Cardiac muscle cell (in vitro differentiated cells and primary cell): Measurements from ENCODE around the gene SAMD8. TPM values are rescaled to one million over a fixed set of nuclear protein-coding genes. Genes with fewer than 3 reads are reported as not detected.
"Not testable (repeated sequence)": the region's sequence is repeated elsewhere in the genome, so short reads cannot be mapped to it uniquely, and the experiment has no call there.

Experiments used
- DNase-seq, 2 donors: peaks; one replicate each; pipeline versions ENCODE4 v3.0.0 to v3.0.0-alpha.2; 2010 to 2017; ENCODE audit warnings: low read depth in 1 of 2, low spot score in 1 of 2
- H3K27ac ChIP-seq: fragments of 200-600 bp; sonication (generic); 2 replicates; pipeline ENCODE4 v1.5.1; 2016
- H3K27me3 ChIP-seq: fragments of 200-600 bp; sonication (generic); 2 replicates; pipeline ENCODE4 v1.6.0; 2016; ENCODE audit warnings: control low read depth
- H3K36me3 ChIP-seq: fragments of 200-600 bp; sonication (generic); 2 replicates; pipeline ENCODE4 v1.5.1; 2016; ENCODE audit warnings: control low read depth
- H3K4me1 ChIP-seq: fragments of 200-600 bp; sonication (generic); 2 replicates; pipeline ENCODE4 v1.8.1; 2017; ENCODE audit warnings: low read depth, mild to moderate bottlenecking, mixed run types
- H3K4me3 ChIP-seq: fragments of 200-600 bp; sonication (generic); 2 replicates; pipeline ENCODE4 v1.5.1; 2016; ENCODE audit warnings: mild to moderate bottlenecking
- H3K9me3 ChIP-seq: fragments of 200-600 bp; sonication (generic); 2 replicates; pipeline ENCODE4 v1.5.1; 2017; ENCODE audit warnings: low read depth, mild to moderate bottlenecking, control low read depth
- polyA plus RNA-seq: library from polyadenylated mRNA; unstranded; fragments of >200 nt; fragmentation: Nextera tagmentation; extraction: Ambion mirVana; gene quantifications from 2 replicates; pipeline ENCODE4 v1.2.1, GENCODE V29; 2016
- total RNA-seq: library from RNA; depleted of rRNA; stranded (reverse); fragments of >200 nt; gene quantifications from 2 replicates; pipeline ENCODE4 v1.2.3, GENCODE V29; 2016
- TF ChIP-seq, protein P1 (sequence below): IDR thresholded peaks from 2 replicates; pipeline ENCODE4 v1.5.1; 2012; ENCODE audit warnings: low read depth, mild to moderate bottlenecking, low read length

SAMD8 gene
- total and polyA plus RNA-seq, 2 experiments from 2014 or later: 9.4 to 15.8 TPM

DNA sequence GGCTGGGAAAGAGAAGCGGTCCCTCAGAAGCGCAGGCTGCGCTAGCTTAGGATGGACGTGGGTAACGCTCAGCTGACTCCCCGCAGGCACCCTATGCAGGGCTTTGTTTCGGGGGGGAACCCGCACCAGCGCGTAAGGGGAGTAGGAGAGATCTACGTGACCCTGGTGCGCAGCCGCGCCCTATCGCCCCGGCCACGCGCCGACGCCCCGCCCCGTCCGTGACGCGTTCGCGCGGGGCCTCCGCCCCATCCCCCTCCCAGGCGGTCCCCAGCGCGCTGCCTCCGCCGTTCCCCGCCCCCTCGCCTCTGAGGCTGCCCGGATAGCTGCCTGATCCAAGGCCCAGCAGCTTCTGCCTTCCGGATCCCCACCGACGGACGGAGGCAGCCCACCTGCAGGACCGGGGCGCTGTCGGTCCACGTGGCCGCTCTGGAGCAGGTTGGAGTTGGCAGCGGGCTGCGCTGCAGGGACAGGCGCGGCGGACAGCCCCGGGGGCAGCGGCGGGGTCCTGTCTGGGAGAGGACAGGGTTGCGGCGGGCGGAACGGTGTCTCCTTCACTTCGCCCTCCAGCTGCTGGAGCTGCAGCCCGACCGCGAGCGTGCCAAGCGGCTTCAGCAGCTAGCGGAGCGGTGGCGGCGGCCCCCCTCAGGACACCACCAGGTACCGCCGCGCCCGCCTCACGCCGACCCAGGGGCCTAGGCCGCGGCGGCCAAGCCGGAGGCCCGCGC is 99.0 kb downstream of the SAMD8 start, which contains the start of gene VDAC2:
Gene VDAC2 (plus strand): TSS at position 515 of the 725 bp plus-strand sequence. CDS start 363 bp downstream, outside the sequence.
- Histone ChIP-seq H3K9me3 (no peaks in the 10 kb centered on the region), H3K36me3 (peaks cover 34% of the 10 kb centered on the region), H3K4me1 (peaks cover 31% of the 10 kb centered on the region), H3K27ac (peak within 1 kb of the TSS; percentile 100), H3K27me3 (no peaks in the 10 kb centered on the region), H3K4me3 (peak within 1 kb of the TSS; percentile 72)
- peak; percentile 92 to 93 for DNase-seq
- TF ChIP-seq, protein P1, sequence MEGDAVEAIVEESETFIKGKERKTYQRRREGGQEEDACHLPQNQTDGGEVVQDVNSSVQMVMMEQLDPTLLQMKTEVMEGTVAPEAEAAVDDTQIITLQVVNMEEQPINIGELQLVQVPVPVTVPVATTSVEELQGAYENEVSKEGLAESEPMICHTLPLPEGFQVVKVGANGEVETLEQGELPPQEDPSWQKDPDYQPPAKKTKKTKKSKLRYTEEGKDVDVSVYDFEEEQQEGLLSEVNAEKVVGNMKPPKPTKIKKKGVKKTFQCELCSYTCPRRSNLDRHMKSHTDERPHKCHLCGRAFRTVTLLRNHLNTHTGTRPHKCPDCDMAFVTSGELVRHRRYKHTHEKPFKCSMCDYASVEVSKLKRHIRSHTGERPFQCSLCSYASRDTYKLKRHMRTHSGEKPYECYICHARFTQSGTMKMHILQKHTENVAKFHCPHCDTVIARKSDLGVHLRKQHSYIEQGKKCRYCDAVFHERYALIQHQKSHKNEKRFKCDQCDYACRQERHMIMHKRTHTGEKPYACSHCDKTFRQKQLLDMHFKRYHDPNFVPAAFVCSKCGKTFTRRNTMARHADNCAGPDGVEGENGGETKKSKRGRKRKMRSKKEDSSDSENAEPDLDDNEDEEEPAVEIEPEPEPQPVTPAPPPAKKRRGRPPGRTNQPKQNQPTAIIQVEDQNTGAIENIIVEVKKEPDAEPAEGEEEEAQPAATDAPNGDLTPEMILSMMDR: no peak

DNA sequence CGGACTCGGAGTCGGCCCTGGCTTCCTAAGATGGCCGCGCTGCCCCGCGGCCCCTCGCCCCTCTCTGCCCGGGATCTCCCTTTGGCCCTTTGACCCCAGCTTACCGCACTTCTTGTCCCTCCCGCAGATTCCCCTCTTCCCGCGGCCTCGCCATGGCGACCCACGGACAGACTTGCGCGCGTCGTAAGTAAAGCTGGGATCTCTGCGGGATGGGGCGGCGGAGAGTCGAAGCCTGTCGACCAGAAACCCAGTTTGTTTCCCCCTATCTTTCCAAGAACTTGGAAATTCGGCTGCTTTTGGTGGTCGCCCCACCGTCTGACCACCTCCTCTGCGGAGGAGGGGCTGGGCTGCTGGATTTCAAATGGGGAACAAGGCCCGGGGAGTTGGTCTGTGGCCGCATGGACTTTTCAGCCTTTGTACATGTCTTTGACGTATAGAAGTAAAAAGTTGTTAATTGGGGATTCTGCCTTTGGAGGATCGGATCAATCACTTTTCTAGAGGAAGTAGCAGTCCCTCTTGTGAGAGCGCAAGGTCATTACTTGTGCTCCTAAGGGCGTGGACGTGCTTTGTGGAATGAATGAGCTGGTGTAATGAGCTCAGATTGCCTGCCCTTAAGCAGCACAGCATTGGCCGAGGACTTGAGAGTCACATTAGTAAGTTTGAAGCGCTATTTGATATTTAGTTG is 99.7 kb downstream of the SAMD8 start:
- Histone ChIP-seq H3K9me3 (no peaks in the 10 kb centered on the region), H3K36me3 (peaks cover 39% of the 10 kb centered on the region)
- DNase-seq: peak; percentile 55 to 58

DNA sequence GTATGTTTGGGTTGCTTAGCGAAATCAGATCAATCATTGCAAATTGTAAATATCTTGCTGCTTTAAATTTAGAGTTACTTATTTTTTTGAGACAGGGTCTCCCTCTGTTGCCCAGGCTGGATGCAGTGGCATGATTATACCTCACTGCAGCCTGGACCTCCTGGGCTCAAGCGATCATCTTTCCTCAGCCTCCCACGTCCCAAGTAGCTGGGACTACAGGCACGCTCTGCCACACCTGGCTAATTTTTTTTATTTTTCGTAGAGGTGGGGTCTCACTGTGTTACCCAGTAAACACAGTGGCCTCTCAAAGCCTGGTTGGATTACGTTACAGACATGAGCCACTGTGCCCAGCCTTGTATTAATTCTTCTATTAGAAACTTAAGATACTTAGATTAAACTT is 100.9 kb downstream of the SAMD8 start:
- Histone ChIP-seq H3K9me3 (no peaks in the 10 kb centered on the region), H3K27me3 (no peaks in the 10 kb centered on the region), H3K27ac (no peak overlapping the region), H3K4me1 (peaks cover 33% of the 10 kb centered on the region), H3K4me3 (peak overlapping the region; percentile 72), H3K36me3 (peaks cover 50% of the 10 kb centered on the region)
- no peak for DNase-seq
- TF ChIP-seq, protein P1: no peak

More for the DNA sequence above, 99.7 kb downstream of the SAMD8 start:
- Histone ChIP-seq H3K27ac (peak overlapping the region; percentile 100), H3K4me1 (peaks cover 31% of the 10 kb centered on the region), H3K4me3 (peak overlapping the region; percentile 72), H3K27me3 (no peaks in the 10 kb centered on the region)
- TF ChIP-seq, protein P1: no peak

DNA sequence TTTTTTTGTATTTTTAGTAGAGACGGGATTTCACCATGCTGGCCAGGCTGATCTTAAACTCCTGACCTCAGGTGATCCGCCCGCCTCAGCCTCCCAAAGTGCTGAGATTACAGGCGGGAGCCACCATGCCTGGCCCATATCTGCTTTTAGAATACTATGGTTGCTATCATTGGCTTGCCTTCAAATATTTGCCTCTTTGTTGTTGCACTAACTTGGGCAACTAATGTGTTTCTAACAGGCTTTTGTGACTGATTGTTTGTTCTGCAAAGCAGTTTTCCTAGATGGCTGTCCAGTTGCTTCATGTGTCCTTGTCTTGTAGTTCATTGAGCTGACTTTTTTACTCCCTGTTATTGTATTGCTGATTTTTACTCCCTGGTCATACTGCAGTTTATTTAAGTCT is 108.8 kb downstream of the SAMD8 start:
- H3K4me1 ChIP-seq: peaks cover 27% of the 10 kb centered on the region
- DNase-seq: no peak
- H3K27ac ChIP-seq: peak overlapping the region; percentile 42
- TF ChIP-seq, protein P1: no peak
- no peaks in the 10 kb centered on the region for H3K9me3 ChIP-seq
- no peak overlapping the region for H3K4me3 ChIP-seq
- no peaks in the 10 kb centered on the region for H3K27me3 ChIP-seq
- H3K36me3 ChIP-seq: peaks cover 82% of the 10 kb centered on the region

DNA sequence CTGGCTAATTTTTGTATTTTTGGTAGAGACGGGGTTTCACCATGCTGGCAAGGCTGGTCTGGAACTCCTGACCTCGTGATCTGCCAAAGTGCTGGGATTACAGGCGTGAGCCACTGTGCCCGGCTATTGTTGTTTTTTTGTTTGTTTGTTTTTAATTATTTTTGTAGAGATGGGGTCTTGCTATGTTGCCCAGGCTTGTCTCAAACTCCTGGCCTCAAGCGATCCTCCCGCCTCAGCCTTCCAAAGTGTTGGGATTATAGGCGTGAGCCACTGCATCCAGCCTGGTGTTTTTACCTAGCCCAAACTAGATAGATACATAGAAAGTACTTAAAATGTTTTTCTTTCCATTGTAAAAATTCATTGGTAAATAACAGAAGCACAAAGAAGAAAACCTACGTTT is 110.0 kb downstream of the SAMD8 start:
- not testable (repeated sequence) for H3K27me3 ChIP-seq, H3K9me3 ChIP-seq, H3K4me3 ChIP-seq, DNase-seq
- Histone ChIP-seq H3K36me3 (peaks cover 74% of the 10 kb centered on the region), H3K4me1 (peaks cover 36% of the 10 kb centered on the region), H3K27ac (peak overlapping the region; percentile 100)

DNA sequence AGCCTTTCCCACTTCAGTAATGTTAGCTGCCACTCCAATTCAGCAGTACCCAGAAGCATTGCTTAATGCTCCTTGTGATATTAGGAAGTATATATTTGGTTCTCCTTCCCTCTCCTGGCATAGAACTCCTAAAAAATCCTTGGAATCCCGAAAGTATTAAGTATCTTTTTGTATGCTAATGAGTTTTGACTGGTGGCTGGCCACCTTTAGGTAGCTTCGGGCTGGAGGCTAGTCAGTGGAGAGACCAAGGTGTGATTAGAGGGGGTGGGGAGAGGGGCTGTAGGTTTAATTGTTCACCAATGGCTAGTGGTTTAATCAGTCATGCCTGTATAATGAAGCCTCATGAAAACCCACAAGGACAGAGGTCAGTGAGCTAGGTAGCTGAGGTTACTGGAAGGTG is 112.1 kb downstream of the SAMD8 start:
- TF ChIP-seq, protein P1: no peak
- Histone ChIP-seq H3K4me3 (no peak overlapping the region), H3K27ac (peak overlapping the region; percentile 100), H3K4me1 (peaks cover 35% of the 10 kb centered on the region), H3K27me3 (no peaks in the 10 kb centered on the region), H3K9me3 (no peaks in the 10 kb centered on the region), H3K36me3 (peaks cover 59% of the 10 kb centered on the region)
- DNase-seq: no peak
